Measurements from ENCODE around the gene ARHGAP42. TPM values are rescaled to one million over a fixed set of nuclear protein-coding genes. Genes with fewer than 3 reads are reported as not detected.

The ARHGAP42 gene
- total RNA-seq, 1 experiment from 2014 or later = 7.1 TPM

DNA sequence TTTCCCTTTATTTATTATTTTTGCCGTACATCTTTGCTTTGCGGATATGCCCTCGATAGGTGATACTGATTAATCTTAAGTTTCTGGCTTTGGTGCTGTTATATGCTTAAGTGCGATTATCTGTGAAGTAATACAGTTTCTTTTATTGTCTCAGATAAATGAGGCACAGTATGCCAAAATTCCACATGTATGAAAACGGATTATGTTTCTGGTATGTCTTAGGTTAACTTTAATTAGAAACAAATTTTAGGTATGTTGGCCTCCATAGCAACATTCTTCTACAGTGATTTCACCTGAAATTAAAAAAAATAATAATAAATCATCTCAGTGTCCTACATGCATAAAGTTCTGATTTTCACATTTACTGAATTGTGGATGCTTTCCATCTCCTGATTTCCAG lies 119.2 kb downstream of the ARHGAP42 start:
- ATAC-seq (no peak), DNase-seq (ENCODE audit: low read depth, low spot score) (no peak)
- Histone ChIP-seq H3K27ac (ENCODE audit: low read length) (no peak overlapping the region), H3K9me3 (ENCODE audit: control insufficient read depth, insufficient read depth, low read depth, low read length) (no peaks in the 10 kb centered on the region), H3K4me3 (ENCODE audit: low read depth in 2 of 2, low read length in 2 of 2) (no peak overlapping the region), H3K27me3 (ENCODE audit: control insufficient read depth, insufficient read depth, low read length) (no peaks in the 10 kb centered on the region), H3K36me3 (ENCODE audit: control insufficient read depth, insufficient read depth, low read length) (no peaks in the 10 kb centered on the region), H3K4me1 (ENCODE audit: control insufficient read depth, insufficient read depth, low read length) (no peaks in the 10 kb centered on the region)
- no TSS peak for BruUV-seq (replicated peaks)
- intact Hi-C loops (cut with micrococcal nuclease; ENCODE audit: unreplicated experiment) (no loop called here), in situ Hi-C loops (cut with HindIII; ENCODE audit: low pct_unique_long_range_greater_than_20kb, low sequenced_read_pairs) (no loop called here)
- CTCF ChIA-PET = interaction anchor here (0.7 kb wide), 1 partner anchor 125 kb away, joined by 4 read pairs; no protein-coding TSS in a partner anchor
- POLR2A ChIA-PET = no interaction called here
- TF ChIP-seq, protein P1, sequence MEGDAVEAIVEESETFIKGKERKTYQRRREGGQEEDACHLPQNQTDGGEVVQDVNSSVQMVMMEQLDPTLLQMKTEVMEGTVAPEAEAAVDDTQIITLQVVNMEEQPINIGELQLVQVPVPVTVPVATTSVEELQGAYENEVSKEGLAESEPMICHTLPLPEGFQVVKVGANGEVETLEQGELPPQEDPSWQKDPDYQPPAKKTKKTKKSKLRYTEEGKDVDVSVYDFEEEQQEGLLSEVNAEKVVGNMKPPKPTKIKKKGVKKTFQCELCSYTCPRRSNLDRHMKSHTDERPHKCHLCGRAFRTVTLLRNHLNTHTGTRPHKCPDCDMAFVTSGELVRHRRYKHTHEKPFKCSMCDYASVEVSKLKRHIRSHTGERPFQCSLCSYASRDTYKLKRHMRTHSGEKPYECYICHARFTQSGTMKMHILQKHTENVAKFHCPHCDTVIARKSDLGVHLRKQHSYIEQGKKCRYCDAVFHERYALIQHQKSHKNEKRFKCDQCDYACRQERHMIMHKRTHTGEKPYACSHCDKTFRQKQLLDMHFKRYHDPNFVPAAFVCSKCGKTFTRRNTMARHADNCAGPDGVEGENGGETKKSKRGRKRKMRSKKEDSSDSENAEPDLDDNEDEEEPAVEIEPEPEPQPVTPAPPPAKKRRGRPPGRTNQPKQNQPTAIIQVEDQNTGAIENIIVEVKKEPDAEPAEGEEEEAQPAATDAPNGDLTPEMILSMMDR (IDR thresholded peaks at IDR 0.05) = no peak
- TF ChIP-seq TCF7L2 (IDR thresholded peaks at IDR 0.05; ENCODE audit: low read depth, low read length) = no peak
- TF ChIP-seq SIN3A (IDR thresholded peaks at IDR 0.05; ENCODE audit: borderline replicate concordance, insufficient read depth, low read depth, low read length) = no peak
- no peak for TF ChIP-seq POLR2AphosphoS5 (IDR thresholded peaks at IDR 0.05; ENCODE audit: low read depth, low read length)
- TF ChIP-seq, protein P2, sequence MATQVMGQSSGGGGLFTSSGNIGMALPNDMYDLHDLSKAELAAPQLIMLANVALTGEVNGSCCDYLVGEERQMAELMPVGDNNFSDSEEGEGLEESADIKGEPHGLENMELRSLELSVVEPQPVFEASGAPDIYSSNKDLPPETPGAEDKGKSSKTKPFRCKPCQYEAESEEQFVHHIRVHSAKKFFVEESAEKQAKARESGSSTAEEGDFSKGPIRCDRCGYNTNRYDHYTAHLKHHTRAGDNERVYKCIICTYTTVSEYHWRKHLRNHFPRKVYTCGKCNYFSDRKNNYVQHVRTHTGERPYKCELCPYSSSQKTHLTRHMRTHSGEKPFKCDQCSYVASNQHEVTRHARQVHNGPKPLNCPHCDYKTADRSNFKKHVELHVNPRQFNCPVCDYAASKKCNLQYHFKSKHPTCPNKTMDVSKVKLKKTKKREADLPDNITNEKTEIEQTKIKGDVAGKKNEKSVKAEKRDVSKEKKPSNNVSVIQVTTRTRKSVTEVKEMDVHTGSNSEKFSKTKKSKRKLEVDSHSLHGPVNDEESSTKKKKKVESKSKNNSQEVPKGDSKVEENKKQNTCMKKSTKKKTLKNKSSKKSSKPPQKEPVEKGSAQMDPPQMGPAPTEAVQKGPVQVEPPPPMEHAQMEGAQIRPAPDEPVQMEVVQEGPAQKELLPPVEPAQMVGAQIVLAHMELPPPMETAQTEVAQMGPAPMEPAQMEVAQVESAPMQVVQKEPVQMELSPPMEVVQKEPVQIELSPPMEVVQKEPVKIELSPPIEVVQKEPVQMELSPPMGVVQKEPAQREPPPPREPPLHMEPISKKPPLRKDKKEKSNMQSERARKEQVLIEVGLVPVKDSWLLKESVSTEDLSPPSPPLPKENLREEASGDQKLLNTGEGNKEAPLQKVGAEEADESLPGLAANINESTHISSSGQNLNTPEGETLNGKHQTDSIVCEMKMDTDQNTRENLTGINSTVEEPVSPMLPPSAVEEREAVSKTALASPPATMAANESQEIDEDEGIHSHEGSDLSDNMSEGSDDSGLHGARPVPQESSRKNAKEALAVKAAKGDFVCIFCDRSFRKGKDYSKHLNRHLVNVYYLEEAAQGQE (IDR thresholded peaks at IDR 0.05; ENCODE audit: insufficient read depth in 1 of 2, low read depth in 2 of 2, low read length in 1 of 2) = no peak

DNA sequence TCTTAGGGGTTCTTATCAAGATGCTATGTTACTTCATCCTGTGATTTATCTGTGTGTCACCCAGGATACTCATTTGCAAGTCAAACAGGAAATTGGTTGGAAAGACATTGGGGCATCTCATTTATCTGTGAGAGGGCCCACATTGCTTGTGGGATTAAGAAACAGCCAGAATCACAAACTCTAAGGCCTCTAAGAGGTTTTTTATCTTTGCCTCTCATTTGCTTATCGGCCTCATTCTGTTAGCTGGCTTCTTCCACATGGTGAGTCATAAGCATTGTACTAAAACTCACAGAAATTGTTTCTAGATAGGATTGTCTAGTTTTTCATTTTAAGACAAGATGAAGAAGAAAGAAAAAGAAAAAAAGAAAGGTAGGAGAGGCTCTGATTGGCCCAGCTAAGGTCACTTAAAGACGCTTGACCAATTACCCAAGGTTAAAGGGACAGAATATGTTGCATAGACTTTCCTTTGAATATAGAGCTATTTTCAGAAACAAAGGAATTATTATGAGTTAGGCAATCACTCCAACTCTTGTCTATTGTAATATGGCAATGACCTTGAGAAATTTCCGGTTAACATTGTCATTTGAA lies 121.9 kb downstream of the ARHGAP42 start:
- intact Hi-C loops (cut with micrococcal nuclease; ENCODE audit: unreplicated experiment) = no loop called here
- CTCF ChIA-PET = no interaction called here
- in situ Hi-C loops (cut with HindIII; ENCODE audit: low pct_unique_long_range_greater_than_20kb, low sequenced_read_pairs) = no loop called here
- Histone ChIP-seq H3K4me3 (ENCODE audit: low read depth in 2 of 2, low read length in 2 of 2) (no peak overlapping the region), H3K36me3 (ENCODE audit: control insufficient read depth, insufficient read depth, low read length) (no peaks in the 10 kb centered on the region), H3K27me3 (ENCODE audit: control insufficient read depth, insufficient read depth, low read length) (no peaks in the 10 kb centered on the region), H3K9me3 (ENCODE audit: control insufficient read depth, insufficient read depth, low read depth, low read length) (no peaks in the 10 kb centered on the region), H3K27ac (ENCODE audit: low read length) (no peak overlapping the region), H3K4me1 (ENCODE audit: control insufficient read depth, insufficient read depth, low read length) (no peaks in the 10 kb centered on the region)
- no TSS peak for BruUV-seq (replicated peaks)
- DNase-seq (ENCODE audit: low read depth, low spot score) (no peak), ATAC-seq (no peak)
- TF ChIP-seq SIN3A (IDR thresholded peaks at IDR 0.05; ENCODE audit: borderline replicate concordance, insufficient read depth, low read depth, low read length) = no peak
- no peak for TF ChIP-seq POLR2AphosphoS5 (IDR thresholded peaks at IDR 0.05; ENCODE audit: low read depth, low read length)
- TF ChIP-seq, protein P2 (IDR thresholded peaks at IDR 0.05; ENCODE audit: insufficient read depth in 1 of 2, low read depth in 2 of 2, low read length in 1 of 2) = no peak
- TF ChIP-seq, protein P1 (IDR thresholded peaks at IDR 0.05) = no peak
- TF ChIP-seq TCF7L2 (IDR thresholded peaks at IDR 0.05; ENCODE audit: low read depth, low read length) = no peak
- POLR2A ChIA-PET = no interaction called here

All from Panc1 (cell line).